Measurements from ENCODE around the gene CD33.

Gene CD33

GRCh38 chr19:51220996-51221395 lies 3.9 kb upstream of the CD33 start:
- TF ChIP-seq, protein P1, sequence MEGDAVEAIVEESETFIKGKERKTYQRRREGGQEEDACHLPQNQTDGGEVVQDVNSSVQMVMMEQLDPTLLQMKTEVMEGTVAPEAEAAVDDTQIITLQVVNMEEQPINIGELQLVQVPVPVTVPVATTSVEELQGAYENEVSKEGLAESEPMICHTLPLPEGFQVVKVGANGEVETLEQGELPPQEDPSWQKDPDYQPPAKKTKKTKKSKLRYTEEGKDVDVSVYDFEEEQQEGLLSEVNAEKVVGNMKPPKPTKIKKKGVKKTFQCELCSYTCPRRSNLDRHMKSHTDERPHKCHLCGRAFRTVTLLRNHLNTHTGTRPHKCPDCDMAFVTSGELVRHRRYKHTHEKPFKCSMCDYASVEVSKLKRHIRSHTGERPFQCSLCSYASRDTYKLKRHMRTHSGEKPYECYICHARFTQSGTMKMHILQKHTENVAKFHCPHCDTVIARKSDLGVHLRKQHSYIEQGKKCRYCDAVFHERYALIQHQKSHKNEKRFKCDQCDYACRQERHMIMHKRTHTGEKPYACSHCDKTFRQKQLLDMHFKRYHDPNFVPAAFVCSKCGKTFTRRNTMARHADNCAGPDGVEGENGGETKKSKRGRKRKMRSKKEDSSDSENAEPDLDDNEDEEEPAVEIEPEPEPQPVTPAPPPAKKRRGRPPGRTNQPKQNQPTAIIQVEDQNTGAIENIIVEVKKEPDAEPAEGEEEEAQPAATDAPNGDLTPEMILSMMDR (conservative IDR thresholded peaks at IDR 0.05; ENCODE audit: low read depth): no peak
- ChIA-PET CTCF (no interaction called here), POLR2A (ENCODE audit: low non-redundant PET) (no interaction called here)
- no peak overlapping the region for H3K27ac ChIP-seq
- no peak for DNase-seq (ENCODE audit: low spot score)

GRCh38 chr19:51224163-51224641 lies 678 bp upstream of the CD33 start:
- no peak for DNase-seq (ENCODE audit: low spot score)
- ChIA-PET POLR2A (ENCODE audit: low non-redundant PET) (no interaction called here), CTCF (no interaction called here)
- TF ChIP-seq, protein P1 (conservative IDR thresholded peaks at IDR 0.05; ENCODE audit: low read depth): no peak
- no peak overlapping the region for H3K27ac ChIP-seq

DNA sequence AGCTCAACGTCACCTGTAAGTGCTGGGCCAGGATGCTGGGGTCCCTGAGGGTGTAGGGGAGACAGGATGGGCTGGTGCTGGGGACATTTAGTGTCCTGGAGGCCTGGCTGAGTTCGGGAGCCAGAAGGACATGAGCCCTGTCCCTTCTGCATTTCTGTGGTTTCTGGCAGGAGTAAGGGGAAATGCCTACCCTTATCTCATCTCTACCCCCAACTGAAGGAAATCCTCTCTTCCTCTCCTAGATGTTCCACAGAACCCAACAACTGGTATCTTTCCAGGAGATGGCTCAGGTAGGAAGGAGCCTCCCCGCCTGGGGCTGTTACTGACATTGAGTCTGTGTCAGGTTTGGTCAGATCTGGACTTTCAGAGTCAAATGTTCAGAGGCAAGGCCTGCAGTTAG lies 1.2 kb downstream of the CD33 start:
- ChIA-PET CTCF (no interaction called here), POLR2A (ENCODE audit: low non-redundant PET) (no interaction called here)
- no peak overlapping the region for H3K27ac ChIP-seq
- no peak for DNase-seq (ENCODE audit: low spot score)
- TF ChIP-seq, protein P1 (conservative IDR thresholded peaks at IDR 0.05; ENCODE audit: low read depth): no peak

DNA sequence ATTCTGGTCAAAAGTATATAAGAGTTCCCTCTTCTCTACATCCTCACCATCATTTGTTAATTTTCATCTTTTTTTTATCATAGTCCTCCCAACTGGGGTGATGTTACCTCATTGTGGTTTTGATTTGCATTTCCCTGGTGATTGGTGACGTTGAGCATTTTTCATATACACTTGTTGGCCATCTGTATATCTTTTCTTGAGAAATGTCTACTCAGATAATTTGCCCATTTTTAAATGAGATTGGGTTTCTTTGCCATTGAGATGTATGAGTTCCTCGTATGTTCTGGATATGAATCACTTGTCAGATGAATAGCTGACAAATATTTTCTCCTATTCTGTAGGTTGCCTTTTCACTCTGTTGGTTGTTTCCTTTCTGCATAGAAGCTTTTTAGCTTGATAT lies 2.4 kb downstream of the CD33 start:
- ChIA-PET CTCF (interaction anchor here (1.2 kb wide), 1 partner anchor 32 kb away, joined by 4 read pairs; no protein-coding TSS in a partner anchor), POLR2A (ENCODE audit: low non-redundant PET) (no interaction called here)
- TF ChIP-seq, protein P1 (conservative IDR thresholded peaks at IDR 0.05; ENCODE audit: low read depth): no peak
- H3K27ac ChIP-seq: no peak overlapping the region
- DNase-seq (ENCODE audit: low spot score): no peak

DNA sequence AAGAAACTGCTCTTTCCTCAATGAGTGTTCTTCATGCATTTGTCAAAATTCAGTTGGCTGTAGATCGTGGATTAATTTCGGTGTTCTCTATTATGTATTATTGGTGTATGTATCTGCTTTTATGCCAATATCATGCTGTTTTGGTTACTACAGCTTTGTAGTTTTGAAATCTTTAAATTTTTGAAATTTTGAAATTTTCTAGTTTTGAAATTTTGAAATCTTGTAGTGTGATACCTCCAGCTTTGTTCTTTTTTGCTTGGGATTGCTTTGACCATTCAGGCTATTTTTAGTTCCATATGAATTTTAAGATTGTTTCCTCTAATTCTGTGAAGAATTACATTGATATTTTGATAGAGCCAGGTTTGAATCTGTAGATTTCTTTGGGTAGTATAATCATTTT lies 3.1 kb downstream of the CD33 start:
- ChIA-PET CTCF (interaction anchor here (1.2 kb wide), 1 partner anchor 32 kb away, joined by 4 read pairs; no protein-coding TSS in a partner anchor), POLR2A (ENCODE audit: low non-redundant PET) (no interaction called here)
- H3K27ac ChIP-seq: no peak overlapping the region
- DNase-seq (ENCODE audit: low spot score): no peak
- TF ChIP-seq, protein P1 (conservative IDR thresholded peaks at IDR 0.05; ENCODE audit: low read depth): no peak

GRCh38 chr19:51240866-51241265 lies 16.0 kb downstream of the CD33 start:
- POLR2A ChIA-PET (ENCODE audit: low non-redundant PET): no interaction called here
- CTCF ChIA-PET: interaction anchor here (0.6 kb wide), 1 partner anchor 8 kb away, joined by 5 read pairs; no protein-coding TSS in a partner anchor
- TF ChIP-seq, protein P1 (conservative IDR thresholded peaks at IDR 0.05; ENCODE audit: low read depth): no peak
- no peak for DNase-seq (ENCODE audit: low spot score)
- H3K27ac ChIP-seq: no peak overlapping the region

Data from RWPE1 (cell line).